Mononuclear cell (primary cell): Measurements from ENCODE around the gene ARSB. TPM values are rescaled to one million over a fixed set of nuclear protein-coding genes. Genes with fewer than 3 reads are reported as not detected.

Source experiments
- H3K27me3 ChIP-seq: 2 replicates; pipeline ENCODE4 v1.6.0; 2011; ENCODE audit warnings: low read length, control low read depth; ENCODE audit not compliant: insufficient read depth
- H3K4me1 ChIP-seq: 2 replicates; pipeline ENCODE4 v1.5.1; 2011; ENCODE audit warnings: mild to moderate bottlenecking, low read length, control low read depth; ENCODE audit not compliant: insufficient read depth
- H3K4me3 ChIP-seq: 2 replicates; pipeline ENCODE4 v1.5.1; 2011; ENCODE audit warnings: mild to moderate bottlenecking, low read length, moderate library complexity
- H3K9me3 ChIP-seq: 2 replicates; pipeline ENCODE4 v1.5.1; 2011; ENCODE audit warnings: low read depth, mild to moderate bottlenecking, control low read depth, low read length
- total RNA-seq: library from RNA; depleted of rRNA; stranded (reverse); fragments of >200 nt; gene quantifications from one replicate; pipeline ENCODE4 v1.2.3, GENCODE V29; 2012

The ARSB gene
- 16.2 TPM for total RNA-seq

DNA sequence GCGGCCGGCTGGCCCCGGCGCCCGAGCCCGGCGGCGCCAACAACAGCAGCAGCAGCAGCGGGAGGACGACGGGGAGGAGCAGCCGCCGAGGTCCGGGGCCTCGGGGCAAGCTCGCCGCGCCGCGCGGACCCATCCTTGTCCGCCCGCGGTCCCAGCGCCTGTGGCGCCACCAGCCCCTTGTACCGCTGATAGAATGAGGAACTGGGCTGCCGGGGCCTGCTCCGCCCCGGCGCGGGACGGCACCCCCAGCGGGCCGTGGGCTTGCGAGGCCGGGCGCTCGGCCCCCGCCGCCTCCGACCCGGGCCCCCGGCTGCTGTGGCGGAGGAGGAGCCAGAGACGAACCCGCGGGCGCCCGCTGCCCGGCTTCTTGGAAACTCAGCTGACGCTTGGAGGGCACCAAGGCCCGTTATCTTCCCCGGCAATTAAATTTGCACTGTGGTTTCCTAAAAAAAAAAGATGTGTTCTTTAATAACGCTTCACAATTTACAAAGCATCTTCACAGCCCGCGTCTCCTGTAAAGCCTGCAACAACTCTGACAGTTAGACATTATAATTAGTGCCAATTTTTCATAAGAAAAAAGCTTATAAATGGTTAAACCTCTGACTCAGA is at the start of gene ARSB:
TSS of gene ARSB (minus strand) at position 195 of the 609 bp plus-strand sequence. CDS start at position 133, 62 bp downstream.
- Histone ChIP-seq H3K4me3 (peak within 1 kb of the TSS; percentile 68), H3K27me3 (no peaks in the 10 kb centered on the region), H3K4me1 (peaks cover 19% of the 10 kb centered on the region), H3K9me3 (no peaks in the 10 kb centered on the region)

DNA sequence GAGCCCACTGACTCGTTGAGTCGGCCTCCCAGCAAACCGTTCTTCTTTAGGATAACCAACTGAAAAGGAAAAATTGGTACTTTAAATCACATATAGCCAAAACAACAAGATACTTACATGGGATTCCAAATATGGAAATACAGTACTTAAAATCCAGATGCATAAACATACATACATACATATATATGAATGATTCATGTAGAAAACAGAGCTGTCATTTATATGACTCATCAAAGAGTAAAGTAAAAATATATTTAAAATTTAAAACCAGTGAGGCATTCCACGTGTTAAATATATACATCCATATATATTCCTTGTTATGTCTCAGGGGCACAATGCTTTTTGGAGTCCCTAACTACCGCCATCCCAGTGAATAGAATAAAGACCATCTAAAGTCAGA is 47.7 kb upstream of the ARSB start:
- H3K4me3 ChIP-seq, result no peak overlapping the region
- peaks cover 4% of the 10 kb centered on the region for H3K27me3 ChIP-seq
- no peaks in the 10 kb centered on the region for H3K9me3 ChIP-seq
- H3K4me1 ChIP-seq, result no peaks in the 10 kb centered on the region

DNA sequence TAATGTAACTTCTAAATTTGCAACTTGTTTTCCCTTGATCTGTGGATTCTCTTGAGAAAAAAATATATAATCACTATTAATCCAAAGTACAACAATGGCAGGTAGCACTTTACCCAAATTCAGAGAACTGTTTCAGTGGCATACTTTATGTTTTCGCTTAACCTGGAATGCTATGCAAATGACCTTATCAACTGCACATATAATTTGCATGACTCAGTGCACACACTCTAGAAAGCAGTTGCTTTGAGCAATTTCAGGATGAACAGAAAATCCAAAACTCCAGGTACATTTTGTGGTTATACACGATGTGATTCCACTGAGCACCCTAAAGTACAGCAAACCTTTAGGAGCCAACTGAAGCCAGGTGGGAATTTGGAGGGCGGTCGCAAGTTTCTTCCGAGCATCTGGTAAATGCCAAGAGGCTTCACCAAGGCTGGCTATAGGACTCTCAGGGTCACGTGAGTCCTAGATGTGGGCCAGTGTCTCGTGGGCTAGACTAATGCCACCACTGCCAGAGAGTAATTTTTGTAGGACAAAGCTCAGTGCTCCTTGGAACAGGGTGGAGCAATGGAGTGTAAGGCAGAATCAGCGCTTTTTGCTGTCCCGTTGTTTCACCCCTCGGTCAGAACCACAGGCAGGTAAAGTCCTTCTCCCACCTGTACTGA is 47.1 kb upstream of the ARSB start:
- no peaks in the 10 kb centered on the region for H3K4me1 ChIP-seq
- H3K27me3 ChIP-seq, result peaks cover 4% of the 10 kb centered on the region
- H3K4me3 ChIP-seq, result no peak overlapping the region
- no peaks in the 10 kb centered on the region for H3K9me3 ChIP-seq

DNA sequence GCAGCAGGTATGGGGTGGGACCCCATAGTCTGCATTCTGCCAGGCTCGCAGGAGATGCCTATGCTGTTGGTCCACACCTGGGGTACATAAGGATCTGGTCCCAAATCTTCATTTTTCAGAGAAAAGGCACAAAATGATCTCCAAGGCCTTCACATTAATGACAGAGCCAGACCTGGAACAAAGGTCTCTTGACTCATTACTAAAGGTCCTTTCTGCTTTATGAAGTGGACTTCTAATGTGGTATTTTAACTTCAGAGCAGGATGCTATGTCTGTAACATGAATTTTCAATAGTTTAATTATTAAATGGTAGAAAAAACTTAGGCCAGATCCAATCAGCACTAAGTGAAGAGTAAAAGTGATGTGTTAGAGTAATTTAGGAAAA is 46.4 kb upstream of the ARSB start:
- Histone ChIP-seq H3K27me3 (peaks cover under 1% of the 10 kb centered on the region), H3K4me3 (no peak overlapping the region), H3K4me1 (no peaks in the 10 kb centered on the region), H3K9me3 (no peaks in the 10 kb centered on the region)

DNA sequence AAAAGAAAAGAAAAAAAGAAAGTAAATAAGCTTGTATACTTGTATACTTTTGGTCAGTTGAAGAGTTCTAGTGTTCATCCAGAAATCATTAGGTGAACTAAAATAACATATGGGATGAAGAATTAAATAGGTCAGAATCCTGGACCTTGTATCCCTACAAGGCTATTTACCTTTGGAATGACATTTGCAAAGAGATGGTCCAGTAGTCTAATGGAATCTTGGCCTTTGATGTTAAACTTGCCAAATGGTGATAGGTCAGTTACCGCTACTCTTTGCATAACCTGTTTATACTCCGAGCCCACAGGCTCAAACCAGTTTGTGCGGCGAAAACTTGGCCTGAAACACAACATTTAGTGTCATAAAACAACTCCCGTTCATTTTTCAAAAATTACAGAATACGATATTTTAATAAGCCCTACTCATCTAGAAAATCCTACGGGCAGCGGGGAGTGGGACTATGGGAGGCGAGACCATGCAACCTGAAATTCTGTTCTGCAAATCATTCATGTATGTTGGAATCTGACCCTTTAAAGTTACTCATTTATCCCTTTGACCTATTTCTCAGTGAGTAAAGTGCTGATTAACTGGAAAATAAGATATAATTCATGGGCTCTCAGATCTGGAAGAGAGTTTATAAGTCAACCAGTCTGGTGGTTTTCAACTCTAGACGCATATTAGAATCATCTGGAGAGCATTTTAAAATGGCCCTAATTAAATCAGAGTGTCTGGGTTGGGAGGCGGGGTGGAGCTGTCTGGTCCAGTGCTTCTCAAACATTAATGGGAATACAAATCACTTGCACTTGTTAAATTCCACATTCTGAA is 45.8 kb upstream of the ARSB start:
- Histone ChIP-seq H3K9me3 (no peaks in the 10 kb centered on the region), H3K27me3 (peaks cover 5% of the 10 kb centered on the region), H3K4me1 (no peaks in the 10 kb centered on the region), H3K4me3 (no peak overlapping the region)

DNA sequence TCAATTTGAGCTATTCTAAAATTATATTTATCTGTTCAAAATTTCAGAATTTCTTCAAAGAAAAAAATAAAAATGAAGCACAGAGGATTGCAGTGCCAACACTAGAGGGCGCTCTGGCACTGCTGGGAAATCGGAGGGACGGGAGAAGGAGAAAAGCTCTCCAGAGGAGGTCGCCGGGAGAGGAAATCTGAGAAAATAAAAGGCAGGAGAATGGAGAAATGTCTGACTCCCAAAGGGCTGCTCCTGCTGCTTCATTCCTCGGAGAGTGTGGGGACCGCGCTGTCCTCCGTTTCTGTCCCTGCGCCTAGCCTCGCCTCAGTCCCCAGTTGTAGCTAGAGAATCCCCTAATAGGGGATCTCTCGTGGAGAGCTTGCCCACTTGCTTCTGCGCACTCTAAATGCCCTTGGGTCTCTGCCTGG is 40.0 kb upstream of the ARSB start:
- peaks cover 7% of the 10 kb centered on the region for H3K4me1 ChIP-seq

DNA sequence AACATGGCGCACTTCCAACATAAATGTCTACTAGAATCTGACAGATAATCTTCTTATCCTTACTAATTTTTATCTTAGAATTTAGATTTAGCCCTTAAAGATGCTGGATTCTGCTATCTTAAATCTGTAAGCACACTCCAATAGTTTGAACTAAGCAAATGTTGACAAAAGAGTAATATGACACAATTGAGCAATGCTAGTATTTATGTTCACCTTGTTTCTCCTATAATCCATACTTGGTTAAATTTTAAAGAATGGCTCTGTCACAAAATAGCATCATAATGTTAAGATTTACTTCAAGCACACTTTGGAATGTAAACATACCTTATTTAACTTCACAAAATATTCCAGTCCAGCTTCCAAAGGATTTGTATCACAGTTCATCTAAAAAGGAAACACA is 38.8 kb upstream of the ARSB start:
- peaks cover 35% of the 10 kb centered on the region for H3K27me3 ChIP-seq
- no peak overlapping the region for H3K4me3 ChIP-seq
- H3K9me3 ChIP-seq, result no peaks in the 10 kb centered on the region
- peaks cover 7% of the 10 kb centered on the region for H3K4me1 ChIP-seq

More for the DNA sequence above, 40.0 kb upstream of the ARSB start:
- Histone ChIP-seq H3K27me3 (peaks cover 27% of the 10 kb centered on the region), H3K9me3 (no peaks in the 10 kb centered on the region), H3K4me3 (no peak overlapping the region)

DNA sequence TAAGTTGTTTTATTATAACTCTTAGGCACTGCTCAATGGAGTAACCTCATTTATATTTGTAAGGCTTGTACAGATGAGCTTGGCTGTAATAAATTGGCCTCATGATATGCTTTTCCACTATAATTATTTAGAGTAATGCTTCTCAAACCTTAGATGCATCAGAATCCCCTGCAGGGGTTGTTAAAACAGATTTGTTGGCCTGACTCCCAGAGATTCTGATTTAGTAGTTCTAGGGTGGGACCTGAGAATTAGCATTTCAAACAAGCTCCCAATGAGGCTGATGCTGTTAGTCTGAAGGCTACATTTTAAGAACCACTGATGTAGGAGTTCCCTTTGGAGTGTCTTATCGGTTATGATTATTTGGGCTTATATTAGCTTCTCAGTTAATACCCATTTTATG is 38.2 kb upstream of the ARSB start:
- Histone ChIP-seq H3K9me3 (no peaks in the 10 kb centered on the region), H3K27me3 (peaks cover 41% of the 10 kb centered on the region), H3K4me3 (no peak overlapping the region), H3K4me1 (peaks cover 7% of the 10 kb centered on the region)

DNA sequence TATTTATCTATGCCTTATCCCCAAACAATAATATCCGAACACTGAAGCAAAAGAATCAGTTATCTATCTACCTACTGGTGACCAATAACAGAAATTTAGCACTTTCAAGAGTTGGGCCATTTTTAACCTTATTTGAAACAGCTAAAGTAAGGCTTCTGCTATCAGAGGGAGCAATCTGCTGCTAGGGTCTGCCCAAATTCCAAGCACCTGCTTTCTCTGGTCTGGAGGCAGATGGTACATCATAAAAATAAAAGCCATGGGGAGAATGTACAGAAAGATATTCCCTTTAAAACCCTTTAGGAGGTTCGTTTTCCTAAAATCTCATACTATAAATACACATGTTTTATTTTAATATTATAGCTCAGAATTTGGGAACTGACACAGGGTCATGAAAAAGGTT is 37.7 kb upstream of the ARSB start:
- H3K27me3 ChIP-seq, result peaks cover 47% of the 10 kb centered on the region
- H3K4me3 ChIP-seq, result no peak overlapping the region
- H3K9me3 ChIP-seq, result no peaks in the 10 kb centered on the region
- H3K4me1 ChIP-seq, result peaks cover 7% of the 10 kb centered on the region

DNA sequence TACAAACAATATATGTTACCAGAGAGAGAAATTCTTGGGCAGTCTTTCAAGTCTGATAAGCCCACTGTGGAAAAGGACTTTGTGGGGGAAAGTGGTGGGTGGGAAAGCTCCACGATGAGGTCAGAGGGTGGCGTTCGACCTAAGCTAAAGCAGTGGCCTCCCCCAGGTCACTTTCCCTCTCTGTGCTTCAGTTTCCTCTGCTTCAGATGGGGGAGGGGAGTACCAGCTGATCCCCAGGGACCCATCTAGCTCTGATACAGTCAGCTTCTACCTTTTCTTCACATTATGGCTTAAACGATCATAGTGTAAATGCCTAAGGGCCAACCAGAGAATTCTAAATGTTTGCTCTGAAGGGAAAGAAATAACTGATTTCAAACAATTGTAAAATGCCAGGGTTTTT is 36.6 kb upstream of the ARSB start:
- Histone ChIP-seq H3K9me3 (no peaks in the 10 kb centered on the region), H3K4me3 (no peak overlapping the region), H3K4me1 (peaks cover 7% of the 10 kb centered on the region), H3K27me3 (peaks cover 51% of the 10 kb centered on the region)

DNA sequence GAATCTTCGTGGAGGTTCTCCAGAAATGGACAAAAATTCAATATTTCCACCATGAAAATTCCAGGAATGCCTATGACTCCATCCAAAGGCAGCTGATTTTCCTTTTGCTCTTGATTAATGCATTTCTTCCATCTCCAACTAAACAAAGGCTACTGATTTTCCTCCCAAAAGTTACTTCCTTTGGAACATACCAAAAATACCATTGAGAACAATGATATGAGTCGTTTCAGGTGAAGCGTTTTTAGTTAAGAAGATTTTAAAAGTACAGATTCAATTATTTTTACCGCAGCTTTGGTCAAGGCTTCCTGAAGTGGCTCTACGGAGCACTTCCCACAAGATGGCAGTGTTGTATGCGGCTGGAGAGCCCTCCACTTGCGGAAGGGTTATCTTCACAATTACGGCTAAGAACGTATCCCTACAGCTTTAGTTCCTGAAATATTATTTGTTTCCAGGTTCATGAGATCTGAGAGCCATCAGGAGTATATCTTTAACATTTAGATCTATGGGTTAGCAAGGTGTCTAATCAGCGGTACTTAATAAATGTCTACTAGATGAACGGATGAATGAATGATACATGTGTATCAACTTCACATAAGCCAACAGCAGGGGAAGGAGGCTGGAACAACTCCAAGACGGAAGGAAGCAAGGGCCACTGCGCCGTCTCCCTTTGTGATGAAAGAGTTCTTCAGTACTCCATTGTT is 35.9 kb upstream of the ARSB start:
- Histone ChIP-seq H3K27me3 (peaks cover 46% of the 10 kb centered on the region), H3K4me1 (peaks cover 7% of the 10 kb centered on the region), H3K4me3 (no peak overlapping the region), H3K9me3 (no peaks in the 10 kb centered on the region)

DNA sequence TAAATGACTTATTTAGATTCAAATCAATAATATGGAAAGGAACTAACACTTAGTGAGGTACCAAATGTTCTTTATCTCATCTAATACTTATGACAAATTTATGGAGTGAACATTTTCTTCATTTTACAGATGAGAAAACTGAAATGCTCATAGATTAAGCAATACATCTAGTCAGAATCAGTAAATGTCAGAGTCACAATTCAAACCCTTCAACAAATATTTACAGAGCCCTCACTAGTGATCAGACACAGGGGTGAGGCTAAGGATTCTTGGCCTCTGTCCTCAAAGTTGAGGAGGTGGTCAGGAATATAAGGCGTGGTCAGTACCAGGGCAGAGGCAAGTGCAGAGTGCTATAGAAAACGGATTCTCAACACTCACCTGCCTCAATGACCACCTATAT is 29.5 kb upstream of the ARSB start:
- Histone ChIP-seq H3K27me3 (peaks cover 32% of the 10 kb centered on the region), H3K4me3 (no peak overlapping the region), H3K9me3 (no peaks in the 10 kb centered on the region), H3K4me1 (no peaks in the 10 kb centered on the region)

DNA sequence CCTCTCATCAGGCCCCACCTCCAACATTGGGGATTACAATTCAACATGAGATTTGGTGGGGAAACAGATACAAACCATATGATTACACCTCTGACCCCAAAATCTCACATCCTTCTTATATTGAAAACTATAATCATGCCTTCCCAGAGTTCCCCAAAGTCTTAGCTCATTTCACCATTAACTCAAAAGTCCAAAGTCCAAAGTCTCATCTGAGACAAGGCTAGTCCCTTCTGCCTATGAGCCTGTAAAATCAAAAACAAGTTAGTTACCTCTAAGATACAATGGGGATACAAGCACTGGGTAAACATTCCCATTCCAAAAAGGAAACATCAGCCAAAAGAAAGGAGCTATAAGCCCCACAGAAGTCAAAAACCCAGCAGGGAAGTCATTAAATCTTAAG is 26.8 kb upstream of the ARSB start:
- Histone ChIP-seq H3K9me3 (no peaks in the 10 kb centered on the region), H3K4me1 (no peaks in the 10 kb centered on the region), H3K4me3 (no peak overlapping the region), H3K27me3 (peaks cover 12% of the 10 kb centered on the region)

DNA sequence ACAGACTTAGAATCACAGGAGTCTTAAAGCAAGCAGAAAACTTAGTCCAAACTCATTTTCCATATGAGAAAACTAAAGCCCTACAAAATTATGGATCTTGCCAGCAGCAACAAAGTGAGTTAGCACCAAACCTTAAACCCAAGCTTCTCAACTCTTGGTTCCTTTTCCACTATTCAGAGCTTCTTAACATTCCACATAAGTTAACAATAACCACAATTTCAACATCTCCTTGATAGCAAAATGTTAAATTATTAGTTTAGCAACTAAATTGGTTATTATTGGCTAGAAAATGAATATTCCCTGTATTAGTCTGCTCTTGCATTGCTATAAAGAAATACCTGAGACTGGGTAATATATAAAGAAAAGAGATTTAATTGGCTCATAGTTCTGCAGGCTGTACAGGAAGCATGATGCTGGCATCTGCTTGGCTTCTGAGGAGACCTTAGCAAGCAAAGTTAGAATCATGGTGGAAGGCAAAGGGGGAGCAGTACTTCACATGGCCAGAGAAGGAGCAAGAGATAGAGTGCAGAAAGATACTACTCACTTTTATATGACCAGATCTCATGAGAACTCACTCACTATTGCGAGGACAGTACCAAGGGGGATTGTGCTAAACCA is 26.2 kb upstream of the ARSB start:
- Histone ChIP-seq H3K27me3 (peaks cover 12% of the 10 kb centered on the region), H3K4me3 (no peak overlapping the region), H3K4me1 (no peaks in the 10 kb centered on the region), H3K9me3 (no peaks in the 10 kb centered on the region)

DNA sequence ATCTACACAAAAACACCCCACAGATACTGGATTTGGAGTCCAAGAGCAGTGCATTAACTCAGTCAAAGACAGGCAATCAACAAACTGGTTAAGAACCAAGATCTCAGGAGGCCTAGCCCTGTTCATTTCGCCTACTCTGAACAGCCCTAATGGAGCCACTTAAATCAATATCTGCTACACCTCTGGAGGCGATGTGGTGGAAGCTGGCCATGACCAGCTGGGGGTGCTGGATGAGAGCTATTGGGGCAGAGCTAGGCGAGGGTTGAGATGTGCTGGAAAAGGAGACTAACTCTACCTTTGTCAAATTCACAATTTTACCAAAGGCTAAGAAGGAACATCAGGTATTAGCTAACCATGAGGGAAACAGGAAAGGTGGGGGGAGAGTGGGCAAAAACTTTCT is 23.3 kb upstream of the ARSB start:
- no peaks in the 10 kb centered on the region for H3K9me3 ChIP-seq
- H3K4me3 ChIP-seq, result no peak overlapping the region
- H3K4me1 ChIP-seq, result no peaks in the 10 kb centered on the region
- no peaks in the 10 kb centered on the region for H3K27me3 ChIP-seq
